NCI-H1436 treated with DMSO at 0.1 percent for 48 hours (cell line): Measurements from ENCODE around the gene PLCD1.
"Not testable (repeated sequence)": the region's sequence is repeated elsewhere in the genome, so short reads cannot be mapped to it uniquely, and the experiment has no call there.

Experiments used
- DNase-seq: peaks from one replicate; lab custom pipeline; 2025; lab: John Stamatoyannopoulos, UW

Gene PLCD1

GRCh38 chr3:38036906-38037305 is 7.5 kb upstream of the PLCD1 start:
- no peak for DNase-seq

GRCh38 chr3:38036286-38036685 is 6.8 kb upstream of the PLCD1 start:
- DNase-seq: no peak

- DNase-seq: not testable (repeated sequence)
Measured at GRCh38 chr3:38034335-38034734, 4.9 kb upstream of the PLCD1 start.

- not testable (repeated sequence) for DNase-seq
Measured at GRCh38 chr3:38033586-38033985, 4.1 kb upstream of the PLCD1 start.

- DNase-seq: no peak
Measured at GRCh38 chr3:38032328-38032865, 3.0 kb upstream of the PLCD1 start.

GRCh38 chr3:38031022-38031994 is 1.9 kb upstream of the PLCD1 start:
- no peak for DNase-seq

- DNase-seq: no peak
Measured at GRCh38 chr3:38030126-38031021, 932 bp upstream of the PLCD1 start.

- no peak for DNase-seq
Measured at GRCh38 chr3:38028621-38029361, 651 bp downstream of the PLCD1 start.

- DNase-seq: no peak
Measured at GRCh38 chr3:38027466-38028465, 1.7 kb downstream of the PLCD1 start.

- no peak for DNase-seq
Measured at GRCh38 chr3:38026856-38027255, 2.6 kb downstream of the PLCD1 start.

GRCh38 chr3:38022896-38023709 is 6.3 kb downstream of the PLCD1 start:
- no peak for DNase-seq

GRCh38 chr3:38022301-38022700 is 7.1 kb downstream of the PLCD1 start:
- no peak for DNase-seq

GRCh38 chr3:38021196-38021595 is 8.2 kb downstream of the PLCD1 start:
- DNase-seq: no peak

GRCh38 chr3:38020342-38020726 is 9.1 kb downstream of the PLCD1 start:
- no peak for DNase-seq

GRCh38 chr3:38019658-38020341 is 9.6 kb downstream of the PLCD1 start:
- no peak for DNase-seq

- no peak for DNase-seq
Measured at GRCh38 chr3:38018296-38019266, 10.9 kb downstream of the PLCD1 start.

GRCh38 chr3:38017445-38018295 is 11.8 kb downstream of the PLCD1 start:
- no peak for DNase-seq
